SK-N-SH (cell line): Measurements from ENCODE around the gene SLC5A4.

ENCODE experiments used
- EP300 ChIP-seq, 2 experiments: IDR thresholded peaks; 2 replicates each; pipeline versions ENCODE4 v1.4.0 to v1.6.1; 2012; ENCODE audit warnings: borderline replicate concordance in 1 of 2, low read depth in 1 of 2, low read length in 1 of 2
- EZH2phosphoT487 ChIP-seq: fragments of 200-600 bp; sonication (generic); IDR thresholded peaks from 2 replicates; pipeline ENCODE4 v1.6.1; 2017; ENCODE audit warnings: low read depth, mixed run types, mild to moderate bottlenecking, antibody characterized with exemption, moderate library complexity, borderline replicate concordance
- FOSL2 ChIP-seq: IDR thresholded peaks from 2 replicates; pipeline ENCODE4 v1.4.0; 2012; ENCODE audit warnings: low read depth, mild to moderate bottlenecking, moderate library complexity, borderline replicate concordance
- GATA2 ChIP-seq: sonication (generic); formaldehyde crosslinking; IDR thresholded peaks from 2 replicates; pipeline ENCODE4 v1.5.0; 2020; ENCODE audit warnings: mild to moderate bottlenecking, missing genetic modification reagents
- POLR2AphosphoS5 ChIP-seq: IDR thresholded peaks from 2 replicates; pipeline ENCODE4 v1.6.1; 2012; ENCODE audit warnings: low read depth, low read length
- RCOR1 ChIP-seq: fragments of 150-350 bp; IDR thresholded peaks from 2 replicates; pipeline ENCODE4 v1.6.1; 2017; ENCODE audit warnings: antibody characterized with exemption, low read length
- RFX5 ChIP-seq: IDR thresholded peaks from 2 replicates; pipeline ENCODE4 v1.6.1; 2012; ENCODE audit warnings: mild to moderate bottlenecking, improper control_type of control experiment, low read length
- SIN3A ChIP-seq: IDR thresholded peaks from 2 replicates; pipeline ENCODE4 v1.6.1; 2012; ENCODE audit warnings: low read depth, mild to moderate bottlenecking, low read length, moderate library complexity, borderline replicate concordance
- TF ChIP-seq, protein P1 (sequence below): fragments of 200-600 bp; sonication (generic); IDR thresholded peaks from 2 replicates; pipeline ENCODE4 v1.6.1; 2017; ENCODE audit warnings: antibody characterized with exemption, mild to moderate bottlenecking, moderate library complexity
- TF ChIP-seq, protein P2 (sequence below): IDR thresholded peaks from 2 replicates; pipeline ENCODE4 v1.6.1; 2012; ENCODE audit warnings: mild to moderate bottlenecking, low read depth, low read length, moderate library complexity

DNA sequence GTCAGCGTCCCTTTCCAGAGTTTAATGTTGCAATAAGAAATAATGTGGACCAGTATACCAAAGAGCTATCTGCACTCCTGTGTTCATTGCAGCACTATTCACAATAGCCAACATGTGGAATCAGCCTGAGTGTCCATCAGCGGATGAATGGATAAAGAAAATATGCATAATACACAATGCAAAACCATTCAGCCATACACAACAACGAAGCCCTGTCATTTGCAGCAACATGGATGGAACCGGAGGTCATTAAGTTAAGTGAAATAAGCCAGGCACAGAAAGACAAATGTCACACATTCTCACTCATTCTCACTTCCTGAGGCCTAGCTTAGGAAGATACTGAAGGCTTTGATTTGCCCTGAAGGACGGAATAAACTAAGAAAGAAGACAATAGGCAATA is 22.1 kb downstream of the SLC5A4 start:
- TF ChIP-seq EZH2phosphoT487 (no peak), RFX5 (no peak), EP300 (IDR thresholded peaks at IDR 0.05; ENCODE audit: borderline replicate concordance in 1 of 2, low read depth in 1 of 2, low read length in 1 of 2) (no peak), RCOR1 (no peak), SIN3A (no peak), FOSL2 (no peak), GATA2 (no peak), POLR2AphosphoS5 (no peak)
- TF ChIP-seq, protein P1, sequence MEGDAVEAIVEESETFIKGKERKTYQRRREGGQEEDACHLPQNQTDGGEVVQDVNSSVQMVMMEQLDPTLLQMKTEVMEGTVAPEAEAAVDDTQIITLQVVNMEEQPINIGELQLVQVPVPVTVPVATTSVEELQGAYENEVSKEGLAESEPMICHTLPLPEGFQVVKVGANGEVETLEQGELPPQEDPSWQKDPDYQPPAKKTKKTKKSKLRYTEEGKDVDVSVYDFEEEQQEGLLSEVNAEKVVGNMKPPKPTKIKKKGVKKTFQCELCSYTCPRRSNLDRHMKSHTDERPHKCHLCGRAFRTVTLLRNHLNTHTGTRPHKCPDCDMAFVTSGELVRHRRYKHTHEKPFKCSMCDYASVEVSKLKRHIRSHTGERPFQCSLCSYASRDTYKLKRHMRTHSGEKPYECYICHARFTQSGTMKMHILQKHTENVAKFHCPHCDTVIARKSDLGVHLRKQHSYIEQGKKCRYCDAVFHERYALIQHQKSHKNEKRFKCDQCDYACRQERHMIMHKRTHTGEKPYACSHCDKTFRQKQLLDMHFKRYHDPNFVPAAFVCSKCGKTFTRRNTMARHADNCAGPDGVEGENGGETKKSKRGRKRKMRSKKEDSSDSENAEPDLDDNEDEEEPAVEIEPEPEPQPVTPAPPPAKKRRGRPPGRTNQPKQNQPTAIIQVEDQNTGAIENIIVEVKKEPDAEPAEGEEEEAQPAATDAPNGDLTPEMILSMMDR: no peak
- TF ChIP-seq, protein P2, sequence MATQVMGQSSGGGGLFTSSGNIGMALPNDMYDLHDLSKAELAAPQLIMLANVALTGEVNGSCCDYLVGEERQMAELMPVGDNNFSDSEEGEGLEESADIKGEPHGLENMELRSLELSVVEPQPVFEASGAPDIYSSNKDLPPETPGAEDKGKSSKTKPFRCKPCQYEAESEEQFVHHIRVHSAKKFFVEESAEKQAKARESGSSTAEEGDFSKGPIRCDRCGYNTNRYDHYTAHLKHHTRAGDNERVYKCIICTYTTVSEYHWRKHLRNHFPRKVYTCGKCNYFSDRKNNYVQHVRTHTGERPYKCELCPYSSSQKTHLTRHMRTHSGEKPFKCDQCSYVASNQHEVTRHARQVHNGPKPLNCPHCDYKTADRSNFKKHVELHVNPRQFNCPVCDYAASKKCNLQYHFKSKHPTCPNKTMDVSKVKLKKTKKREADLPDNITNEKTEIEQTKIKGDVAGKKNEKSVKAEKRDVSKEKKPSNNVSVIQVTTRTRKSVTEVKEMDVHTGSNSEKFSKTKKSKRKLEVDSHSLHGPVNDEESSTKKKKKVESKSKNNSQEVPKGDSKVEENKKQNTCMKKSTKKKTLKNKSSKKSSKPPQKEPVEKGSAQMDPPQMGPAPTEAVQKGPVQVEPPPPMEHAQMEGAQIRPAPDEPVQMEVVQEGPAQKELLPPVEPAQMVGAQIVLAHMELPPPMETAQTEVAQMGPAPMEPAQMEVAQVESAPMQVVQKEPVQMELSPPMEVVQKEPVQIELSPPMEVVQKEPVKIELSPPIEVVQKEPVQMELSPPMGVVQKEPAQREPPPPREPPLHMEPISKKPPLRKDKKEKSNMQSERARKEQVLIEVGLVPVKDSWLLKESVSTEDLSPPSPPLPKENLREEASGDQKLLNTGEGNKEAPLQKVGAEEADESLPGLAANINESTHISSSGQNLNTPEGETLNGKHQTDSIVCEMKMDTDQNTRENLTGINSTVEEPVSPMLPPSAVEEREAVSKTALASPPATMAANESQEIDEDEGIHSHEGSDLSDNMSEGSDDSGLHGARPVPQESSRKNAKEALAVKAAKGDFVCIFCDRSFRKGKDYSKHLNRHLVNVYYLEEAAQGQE: no peak
